ENCODE measurements around the gene HBEGF.

Gene HBEGF

GRCh38 chr5:140331638-140332037 is 14.8 kb downstream of the HBEGF start:
- no peak for DNase-seq

DNA sequence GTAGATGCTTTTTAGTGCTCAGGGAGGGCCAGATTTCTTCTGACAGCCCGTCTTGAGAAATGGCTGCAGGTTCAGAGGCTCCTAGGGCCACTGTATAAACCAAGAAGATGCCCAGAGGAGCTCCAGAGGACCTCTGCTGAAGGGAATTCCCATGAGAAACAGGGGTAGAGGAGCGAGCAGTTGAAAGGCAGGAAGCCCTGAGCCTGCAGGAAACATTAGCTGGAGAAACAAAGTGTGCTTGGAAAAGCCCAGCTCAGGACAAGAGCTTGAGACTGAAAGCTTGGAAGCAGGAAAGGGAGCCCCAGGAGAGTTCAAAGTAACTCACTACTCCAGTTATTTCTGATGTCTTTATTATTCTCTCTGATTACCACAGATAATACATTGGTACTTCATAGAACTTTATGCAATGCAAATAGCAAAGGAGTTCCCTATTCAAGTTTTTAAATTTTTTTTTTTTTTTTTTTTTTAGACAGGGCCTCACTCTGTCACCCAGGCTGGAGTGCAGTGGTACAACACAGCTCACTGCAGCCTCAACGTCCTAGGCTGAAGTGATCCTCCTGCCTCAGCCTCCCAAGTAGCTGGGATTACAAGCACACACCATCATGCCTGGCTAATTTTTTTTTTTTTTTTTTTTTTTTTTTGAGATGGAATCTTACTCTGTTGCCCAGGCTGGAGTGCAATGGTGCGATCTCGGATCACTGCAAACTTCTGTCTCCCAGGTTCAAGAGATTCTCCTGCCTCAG is 16.5 kb downstream of the HBEGF start:
- no peak for DNase-seq

DNA sequence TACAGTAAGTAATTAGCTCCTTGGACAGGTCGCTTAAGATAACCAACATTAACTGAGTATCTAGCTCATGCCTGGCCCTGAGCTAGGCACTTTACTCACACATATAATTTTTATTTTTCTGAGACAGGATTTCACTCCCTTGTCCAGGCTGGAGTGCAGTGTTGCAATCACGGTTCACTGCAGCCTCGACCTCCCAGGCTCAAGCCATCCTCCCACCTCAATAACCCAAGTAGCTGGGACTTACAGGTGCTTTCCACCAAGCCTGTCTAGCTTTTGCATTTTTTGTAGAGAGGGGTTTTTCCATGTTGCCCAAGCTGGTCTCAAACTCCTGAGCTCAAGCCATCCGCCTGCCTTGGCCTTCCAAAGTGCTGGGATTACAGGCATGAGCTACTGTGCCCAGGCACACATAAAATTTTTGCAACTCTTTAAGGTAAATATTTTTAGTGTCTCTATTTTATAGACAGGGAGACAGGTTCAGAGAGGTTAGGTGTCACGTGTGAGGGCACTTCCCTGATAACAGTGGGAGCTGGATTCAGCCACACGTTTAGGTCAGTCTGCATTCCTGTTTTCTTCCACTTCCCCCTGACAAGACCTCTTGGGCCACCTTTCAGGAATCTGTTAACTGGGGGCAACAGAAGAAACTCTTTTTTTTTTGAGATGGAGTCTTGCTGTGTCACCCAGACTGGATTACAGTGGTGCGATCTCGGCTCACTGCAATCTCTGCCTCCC is 18.2 kb downstream of the HBEGF start:
- DNase-seq, result no peak

DNA sequence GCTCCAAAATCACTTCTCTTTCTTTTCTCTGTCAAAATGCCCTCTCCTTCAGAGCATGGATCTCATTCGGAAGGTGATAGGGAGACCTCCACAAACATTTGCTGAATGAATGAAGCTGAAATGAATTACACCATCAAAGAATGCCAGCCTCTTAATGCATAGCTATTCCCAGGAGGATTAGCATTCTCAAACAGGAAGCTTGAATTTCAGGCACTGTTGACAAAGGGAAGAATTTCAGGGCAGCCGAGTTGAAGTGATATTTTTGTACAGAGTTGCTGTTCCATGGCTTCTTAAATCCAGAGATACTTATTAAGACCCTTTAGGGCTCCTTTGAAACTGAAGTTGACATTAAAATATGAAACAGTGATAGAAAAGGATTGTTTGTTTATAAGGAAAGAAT is 18.8 kb downstream of the HBEGF start:
- DNase-seq, result no peak

DNA sequence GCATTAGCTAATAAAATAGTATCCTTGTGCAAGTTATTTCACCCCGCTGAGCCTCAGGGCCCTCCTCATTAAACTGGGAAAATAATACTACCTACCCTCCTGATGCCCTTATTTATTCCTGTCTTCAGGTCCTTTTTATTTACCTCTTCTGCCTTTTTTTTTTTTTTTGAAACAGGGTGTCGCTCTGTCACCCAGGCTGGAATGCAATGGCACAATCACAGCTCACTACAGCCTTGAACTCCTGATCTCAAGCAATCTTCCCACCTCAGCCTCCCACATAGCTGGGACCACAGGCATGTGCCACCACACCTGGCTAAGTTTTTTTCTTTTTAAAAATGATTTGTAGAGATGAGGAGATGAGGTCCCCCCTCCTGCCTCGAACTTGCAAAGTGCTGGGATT is 20.9 kb downstream of the HBEGF start:
- no peak for DNase-seq

DNA sequence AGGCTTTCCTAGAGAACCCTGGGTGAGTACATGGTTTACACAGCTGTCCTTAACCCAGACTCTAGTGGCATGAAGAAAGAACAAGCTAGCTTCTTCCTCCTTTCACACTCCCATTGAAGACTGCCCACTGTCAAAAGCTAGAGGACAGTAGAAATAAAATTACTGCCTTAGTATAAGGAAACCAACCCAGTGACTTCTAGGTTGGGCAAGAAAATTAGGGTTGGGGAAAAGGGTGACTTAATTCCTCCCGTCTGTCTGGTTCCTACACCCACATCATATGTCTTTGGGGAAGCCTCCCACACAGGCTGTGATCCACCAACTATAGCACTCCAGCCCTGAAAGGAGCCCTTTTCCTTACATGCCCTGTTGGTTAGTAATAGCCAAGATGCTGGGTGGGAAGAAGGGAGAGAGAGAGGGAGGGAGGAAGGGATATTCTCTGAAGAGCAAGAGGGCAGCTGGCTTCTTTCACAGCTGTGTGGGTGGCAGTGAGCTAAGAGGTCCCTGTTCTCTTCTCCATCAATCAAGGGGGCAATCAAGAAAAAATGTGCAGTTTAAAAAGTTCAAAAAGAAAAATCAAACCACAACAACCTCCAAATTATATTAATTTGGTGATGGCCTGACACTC is 21.7 kb downstream of the HBEGF start:
- no peak for DNase-seq

DNA sequence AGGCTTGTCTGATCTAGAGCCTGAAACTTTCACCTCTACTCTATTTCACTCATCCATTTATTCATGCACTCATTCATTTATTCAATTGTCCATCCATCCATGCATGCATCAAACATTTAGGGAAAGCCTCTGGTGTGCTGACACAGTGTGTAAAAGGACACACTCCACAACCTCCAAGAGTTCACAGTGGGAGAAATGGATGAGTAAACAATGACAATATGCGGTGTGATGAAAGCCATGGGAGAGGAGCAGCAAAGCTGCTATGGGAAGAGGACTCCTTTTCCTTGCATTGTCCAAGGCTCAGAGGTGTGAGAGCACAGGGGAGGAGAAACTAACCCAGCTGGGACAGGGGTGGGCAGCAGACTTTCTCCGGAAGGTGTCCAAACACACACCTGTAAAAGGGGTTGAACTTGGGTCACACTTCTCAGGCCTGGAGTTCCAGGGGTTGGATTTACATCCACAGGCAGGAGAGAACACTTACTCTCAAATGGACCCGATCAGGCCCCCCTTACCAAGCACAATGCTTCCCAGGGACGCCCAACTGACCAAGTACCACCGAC is 22.3 kb downstream of the HBEGF start:
- no peak for DNase-seq

DNA sequence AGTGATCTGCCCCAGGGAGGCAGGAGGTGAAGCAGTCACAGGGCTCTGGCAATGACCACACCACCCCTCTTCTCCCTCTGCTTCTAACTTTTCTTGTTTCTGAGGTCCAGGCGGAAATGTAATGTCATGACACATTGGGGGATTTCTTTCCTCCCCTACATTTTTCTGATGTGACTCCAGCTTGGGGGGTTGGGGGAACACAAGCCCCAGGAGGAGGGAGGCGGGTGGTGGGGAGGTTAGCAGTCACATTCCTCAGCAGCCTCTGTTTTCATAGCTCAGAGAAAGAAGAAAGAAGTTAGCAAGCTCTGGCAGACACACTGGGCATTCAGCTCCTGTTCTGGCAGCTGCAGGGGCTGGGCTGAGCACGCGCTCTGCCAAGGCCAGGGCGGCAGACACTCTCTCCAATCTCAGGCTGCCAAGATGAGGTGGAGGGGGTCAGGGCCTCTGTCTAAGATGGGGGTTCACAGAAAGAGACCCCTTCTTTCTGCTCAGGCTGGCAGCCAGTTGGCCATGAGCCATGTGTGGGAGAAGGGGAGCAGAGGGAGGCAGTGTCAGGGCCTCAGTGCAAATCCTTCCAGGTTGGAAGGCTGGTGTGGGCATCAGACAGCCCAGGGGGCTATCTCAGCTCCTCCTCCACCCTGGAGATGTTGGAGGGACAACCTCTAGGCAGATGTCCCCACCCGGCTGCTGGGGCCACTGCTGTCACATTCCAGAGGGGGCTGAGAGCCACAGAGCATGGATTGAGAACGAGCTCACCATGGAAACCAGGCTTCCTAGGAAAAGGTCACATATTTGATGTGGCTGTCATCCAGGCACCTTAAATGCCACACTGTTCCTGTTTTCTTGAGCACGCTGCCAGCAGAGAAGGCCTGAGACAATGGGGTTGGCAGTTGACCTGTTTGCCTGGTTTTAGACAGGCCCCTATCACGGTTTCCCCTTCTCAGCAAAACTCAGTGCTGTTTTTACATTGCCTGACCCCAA is 23.4 kb downstream of the HBEGF start:
- no peak for DNase-seq

GRCh38 chr5:140321796-140322195 is 24.6 kb downstream of the HBEGF start:
- DNase-seq, result no peak

- no peak for DNase-seq
These were observed 26.6 kb downstream of the HBEGF start for GRCh38 chr5:140319833-140320232.

GRCh38 chr5:140318792-140319191 is 27.6 kb downstream of the HBEGF start:
- no peak for DNase-seq

DNA sequence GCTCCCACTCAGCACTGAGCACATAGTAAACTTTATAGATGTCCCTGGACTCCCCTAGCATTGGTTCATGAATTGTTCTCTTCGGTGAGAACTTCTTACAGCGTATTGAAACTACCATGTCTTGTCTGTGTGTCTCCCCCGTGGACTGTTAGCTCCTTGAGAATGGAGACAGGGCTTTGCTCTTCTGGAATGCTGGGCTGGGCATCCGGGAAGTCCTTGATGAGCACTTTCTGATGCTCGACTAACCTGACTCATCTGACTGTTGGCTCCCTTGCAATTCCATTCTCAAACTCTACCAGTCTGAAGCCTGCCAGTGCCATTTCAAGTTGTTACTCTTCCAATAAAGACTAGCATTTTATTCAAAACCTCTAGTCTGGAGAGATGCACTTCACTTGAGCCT is 28.5 kb downstream of the HBEGF start:
- no peak for DNase-seq

DNA sequence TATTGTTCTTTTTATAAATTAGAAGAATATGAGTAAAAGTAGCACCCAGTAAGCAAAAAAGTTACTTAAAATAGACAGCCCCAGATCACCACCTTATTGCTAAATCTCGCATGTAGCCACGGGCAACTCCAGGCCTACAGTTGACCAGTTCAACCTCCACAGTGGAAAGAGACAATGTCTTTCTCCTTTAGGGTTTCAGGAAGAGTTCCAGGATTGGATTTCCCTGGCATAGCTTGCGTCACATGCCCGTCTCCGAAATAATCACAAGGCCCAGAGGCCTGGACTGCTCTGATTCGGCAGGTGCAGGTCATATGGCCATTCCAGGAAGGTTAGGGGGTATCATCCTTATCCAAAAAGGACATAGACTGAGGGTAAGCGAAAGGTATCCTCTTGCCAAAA is 33.6 kb downstream of the HBEGF start:
- DNase-seq, result no peak

DNA sequence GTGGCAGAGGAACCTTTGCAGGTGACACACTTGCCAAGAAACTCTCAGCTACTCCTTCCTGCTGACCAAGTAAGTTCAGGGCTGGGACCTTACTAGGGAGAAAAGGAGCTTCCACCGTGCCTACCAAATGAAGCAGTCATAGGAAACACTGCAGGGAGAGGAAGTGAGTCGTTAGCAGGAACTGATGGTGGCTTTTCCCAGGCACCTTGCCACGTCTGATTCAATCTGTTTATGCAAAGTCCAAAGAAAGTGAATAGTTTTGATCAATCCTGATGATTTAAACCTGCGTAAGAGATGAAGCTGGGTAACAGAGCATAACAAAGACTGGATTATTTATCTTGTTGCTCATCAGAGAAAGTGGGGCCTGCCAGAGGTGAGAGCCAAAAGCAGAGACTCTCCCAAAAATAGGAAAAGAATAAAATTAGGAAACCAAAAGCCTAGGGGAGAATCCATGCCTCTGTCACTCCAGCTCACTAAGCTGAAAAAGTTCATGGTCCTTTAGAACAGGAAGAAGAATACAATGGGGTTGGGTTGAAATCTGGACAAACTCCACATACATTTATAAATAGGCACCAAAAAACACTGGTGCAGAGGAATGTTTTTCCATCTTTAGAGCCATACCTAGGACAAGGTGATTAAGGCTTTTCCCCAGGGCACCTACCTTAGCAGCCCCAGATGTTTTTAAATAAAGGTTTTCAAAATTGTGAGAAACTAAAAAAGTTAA is 34.2 kb downstream of the HBEGF start:
- DNase-seq, result no peak

DNA sequence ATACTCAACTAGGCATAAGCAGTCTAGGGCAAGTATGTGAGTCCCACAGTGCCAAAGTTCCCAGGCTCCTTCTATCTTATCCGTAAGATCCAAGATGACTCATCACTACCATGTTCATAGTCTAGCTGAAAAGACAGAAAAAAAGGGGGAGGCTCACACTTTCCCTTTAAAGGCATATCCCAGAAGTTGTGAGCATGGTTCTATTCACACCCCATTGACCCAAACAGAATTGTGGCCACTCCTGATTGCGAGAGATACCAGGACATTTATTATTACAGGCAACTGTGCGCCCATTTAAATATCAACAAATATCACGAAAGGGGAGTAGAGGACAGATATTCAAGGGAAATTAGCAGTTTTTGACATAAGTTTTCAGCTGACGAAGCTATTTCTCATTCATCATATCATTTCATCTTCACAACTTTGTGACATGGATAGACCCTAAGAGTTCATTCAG is 35.4 kb downstream of the HBEGF start:
- DNase-seq, result no peak

- no peak for DNase-seq
These were observed 36.0 kb downstream of the HBEGF start for GRCh38 chr5:140310434-140310833.

GRCh38 chr5:140309706-140310249 is 36.6 kb downstream of the HBEGF start:
- no peak for DNase-seq

DNA sequence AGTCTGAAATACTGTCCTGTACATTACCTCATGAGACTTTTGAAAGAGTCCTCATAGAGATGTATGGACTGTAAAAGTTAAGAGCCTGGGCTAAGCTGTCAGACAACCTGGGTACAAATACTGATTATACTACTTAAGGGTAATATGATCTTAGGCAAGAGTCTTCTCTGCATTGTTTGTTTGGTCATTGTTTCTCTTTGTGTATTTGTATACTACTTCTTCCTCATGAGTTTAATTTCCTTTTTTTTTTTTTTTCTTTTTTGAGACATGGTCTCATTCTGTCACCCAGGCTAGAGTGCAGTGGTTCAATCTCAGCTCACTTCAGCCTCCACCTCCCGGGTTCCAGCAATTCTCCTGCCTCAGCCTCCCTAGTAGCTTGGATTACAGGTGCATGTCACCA is 40.9 kb downstream of the HBEGF start:
- no peak for DNase-seq

- no peak for DNase-seq
These were observed 42.4 kb downstream of the HBEGF start for GRCh38 chr5:140303966-140304365.

DNA sequence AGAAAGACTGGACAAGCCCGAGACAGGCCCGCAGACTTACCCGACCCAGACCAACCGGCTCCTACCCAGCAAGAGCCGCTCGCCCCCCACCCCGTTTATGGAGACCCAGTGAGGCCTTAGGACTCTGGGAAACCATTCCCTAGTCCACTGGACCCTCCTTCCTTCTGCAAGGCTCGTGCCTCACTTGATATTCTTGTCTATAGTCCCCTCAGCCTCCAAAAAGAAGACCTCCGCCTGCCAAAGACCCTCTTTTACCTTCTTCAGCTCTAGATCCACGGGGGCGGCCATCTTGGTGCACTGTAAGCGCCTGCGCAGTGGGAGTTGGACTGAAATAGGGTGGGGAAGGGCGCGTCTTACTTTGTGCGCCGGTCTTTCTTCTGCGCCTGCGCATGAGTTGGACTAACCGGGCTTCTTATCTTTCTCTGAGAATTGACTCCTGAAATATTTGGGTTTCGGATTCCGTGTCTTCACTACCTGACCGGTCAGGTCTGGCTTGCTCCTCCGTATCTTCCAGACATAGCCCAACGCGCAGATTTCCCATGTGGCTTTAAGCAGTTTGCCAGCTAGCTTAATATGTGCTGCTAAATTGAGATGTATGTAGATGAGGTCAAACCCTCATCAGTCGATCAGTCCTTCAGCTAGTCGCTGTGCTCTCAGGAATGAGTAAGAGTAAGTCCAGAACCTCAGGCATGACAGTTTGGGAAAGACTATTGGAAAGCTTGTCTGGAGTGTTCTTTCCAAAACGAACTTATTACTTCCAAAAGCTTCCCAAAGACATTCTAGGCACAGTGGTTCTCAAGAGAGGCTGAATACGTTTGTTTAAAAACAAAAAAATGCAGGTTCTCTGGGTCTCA is 43.4 kb downstream of the HBEGF start, which contains the start of gene PFDN1:
Gene PFDN1, minus strand, starts transcription at position 316 of the 854 bp plus-strand sequence. Its CDS starts 28 bp downstream, at position 288.
- peak; percentile 66 for DNase-seq
